T47D (cell line): ENCODE results near the gene SULT1A2.
A peak's percentile ranks its signal among the peaks of the same experiment; 100 is the strongest.
"Not testable (repeated sequence)": the region's sequence is repeated elsewhere in the genome, so short reads cannot be mapped to it uniquely, and the experiment has no call there.

Experiments
- DNase-seq, 2 experiments: peaks; one replicate each; pipeline versions ENCODE4 v3.0.0 to v3.0.0-alpha.2; 2011 to 2012; ENCODE audit warnings: low read depth in 1 of 2, low spot score in 1 of 2
- JUND ChIP-seq: IDR thresholded peaks from 2 replicates; pipeline ENCODE4 v1.6.1; 2012; ENCODE audit warnings: low read depth
- in situ Hi-C: cut with HindIII; loops from 2 replicates; pipeline ENCODE4 v1.10.0; 2016; ENCODE audit warnings: low sequenced_read_pairs, low pct_unique_long_range_greater_than_20kb

The SULT1A2 gene

GRCh38 chr16:28569021-28569420 is 27.8 kb downstream of the SULT1A2 start:
- DNase-seq, result no peak
- in situ Hi-C loops, result no loop called here

GRCh38 chr16:28567292-28567691 is 29.6 kb downstream of the SULT1A2 start:
- no peak for DNase-seq
- in situ Hi-C loops, result no loop called here
- TF ChIP-seq JUND, result no peak

More at GRCh38 chr16:28569021-28569420, 27.8 kb downstream of the SULT1A2 start:
- no peak for TF ChIP-seq JUND

GRCh38 chr16:28566233-28566925 is 30.5 kb downstream of the SULT1A2 start:
- in situ Hi-C loops, DNase-seq: not testable (repeated sequence)

DNA sequence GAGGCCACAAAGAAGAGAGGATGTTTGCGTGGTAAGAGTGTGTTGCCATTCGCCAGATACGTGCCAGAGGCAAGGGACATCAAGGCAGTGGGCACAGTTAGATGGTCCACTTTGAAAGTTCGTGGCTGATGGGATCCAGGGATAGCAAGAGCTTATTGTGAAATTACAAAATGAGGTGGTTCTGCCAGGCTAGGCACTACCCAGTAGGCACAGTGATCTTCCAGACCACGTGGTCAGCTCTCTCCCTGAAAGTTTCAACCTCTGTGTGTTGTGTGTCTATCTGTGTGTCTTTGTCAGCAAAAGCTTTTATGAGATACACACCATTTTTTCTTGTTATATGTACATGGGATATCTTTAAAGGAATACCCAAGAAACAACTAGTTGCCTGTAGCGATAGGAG is 33.6 kb downstream of the SULT1A2 start:
- in situ Hi-C loops, result no loop called here
- no peak for TF ChIP-seq JUND
- no peak for DNase-seq

DNA sequence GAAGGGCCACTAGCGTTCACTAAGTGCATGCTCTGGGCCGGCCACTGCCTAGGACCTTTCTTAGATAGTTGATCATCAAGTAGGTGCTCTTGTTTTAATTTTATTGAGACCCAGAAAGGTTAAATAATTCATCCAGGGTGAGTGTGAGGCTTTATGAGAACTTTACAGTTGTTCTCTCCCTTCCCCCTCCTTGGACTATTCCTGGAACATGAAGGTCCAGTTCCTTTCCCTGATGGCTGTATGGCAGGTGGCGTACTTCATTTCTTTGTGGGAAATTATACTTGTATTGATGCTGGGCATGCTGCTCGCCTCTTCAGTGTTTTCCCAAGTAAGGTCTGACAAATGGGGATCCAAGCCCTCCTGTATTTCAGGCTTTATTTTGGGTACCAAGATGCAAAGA is 34.7 kb downstream of the SULT1A2 start:
- DNase-seq, result no peak
- in situ Hi-C loops, result no loop called here
- TF ChIP-seq JUND, result no peak

GRCh38 chr16:28561557-28562187 is 35.2 kb downstream of the SULT1A2 start:
- TF ChIP-seq JUND, result no peak
- in situ Hi-C loops, result no loop called here
- no peak for DNase-seq

DNA sequence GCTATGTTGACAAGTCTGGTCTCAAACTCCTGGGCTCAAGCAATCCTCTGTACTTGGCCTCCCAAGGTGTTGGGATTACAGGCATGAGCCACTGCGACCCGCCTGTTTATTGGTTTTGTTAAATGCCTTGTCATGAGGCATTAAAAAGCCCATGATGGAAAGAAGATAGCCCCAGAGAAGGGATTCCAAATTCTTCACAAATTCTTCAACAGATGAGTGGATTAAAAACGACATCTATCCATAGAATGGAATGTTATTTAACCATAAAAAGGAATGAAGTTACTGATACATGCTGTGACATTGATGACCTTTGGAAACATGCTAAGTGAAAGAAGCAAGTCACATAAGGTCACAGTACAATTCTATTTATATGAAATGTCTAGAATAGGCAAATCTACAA is 38.4 kb downstream of the SULT1A2 start:
- DNase-seq, result no peak
- no peak for TF ChIP-seq JUND
- in situ Hi-C loops, result no loop called here

GRCh38 chr16:28556914-28557320 is 39.9 kb downstream of the SULT1A2 start:
- in situ Hi-C loops, result no loop called here
- DNase-seq, result no peak
- TF ChIP-seq JUND, result no peak

DNA sequence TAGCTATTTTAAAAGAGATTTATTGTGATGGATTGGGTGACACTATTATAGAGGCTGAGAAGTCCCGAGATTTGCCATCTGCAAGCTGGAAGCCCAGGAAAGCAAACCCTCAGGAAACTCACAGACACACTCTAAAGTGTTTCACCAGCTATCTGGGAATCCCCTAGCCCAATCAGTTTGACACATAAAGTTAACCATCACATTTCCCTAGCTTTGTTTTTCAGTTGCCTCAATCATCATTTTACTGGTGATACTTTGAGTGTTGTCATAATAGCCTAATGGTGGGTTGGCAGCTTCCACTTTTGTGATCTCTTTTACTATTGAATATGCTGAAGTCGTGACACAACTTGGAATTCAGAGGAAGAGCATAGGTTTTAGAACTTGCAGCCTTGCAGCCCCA is 41.3 kb downstream of the SULT1A2 start:
- TF ChIP-seq JUND, result no peak
- no peak for DNase-seq
- in situ Hi-C loops, result no loop called here

DNA sequence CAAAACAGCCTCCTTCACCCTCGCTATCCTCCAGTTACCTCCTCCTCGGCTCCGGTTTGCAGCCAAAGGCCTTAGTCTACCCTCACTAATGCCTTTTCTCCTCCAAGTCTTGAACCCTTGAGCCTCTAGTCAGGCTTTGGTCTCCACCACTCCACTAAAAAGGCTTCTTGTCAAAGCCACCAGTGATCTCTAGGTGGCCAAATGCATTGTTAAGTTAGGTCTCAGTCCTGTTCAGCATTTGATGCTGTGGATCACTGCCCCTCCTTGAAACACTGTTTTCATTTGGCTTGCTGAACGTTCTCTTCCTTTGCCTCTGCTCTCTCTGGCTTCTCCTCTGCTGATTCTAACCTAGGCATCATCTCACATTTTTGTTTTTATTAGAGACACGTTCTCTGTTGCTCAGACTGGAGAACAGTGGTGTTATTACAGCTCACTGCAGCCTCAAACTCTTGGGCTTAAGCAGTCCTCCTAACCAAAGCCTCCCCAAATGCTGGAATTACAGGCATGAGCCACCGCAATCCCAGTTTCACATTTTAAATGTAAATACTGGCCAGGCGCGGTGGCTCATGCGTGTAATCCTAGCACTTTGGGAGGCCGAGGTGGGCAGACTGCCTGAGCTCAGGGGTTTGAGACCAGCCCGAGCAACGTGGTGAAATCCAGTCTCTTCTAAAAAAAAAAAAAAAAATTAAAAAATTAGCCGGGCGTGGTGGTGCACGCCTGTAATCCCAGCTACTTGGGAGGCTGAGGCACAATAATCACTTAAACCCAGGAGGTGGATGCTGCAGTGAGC is 42.0 kb downstream of the SULT1A2 start:
- no peak for TF ChIP-seq JUND
- in situ Hi-C loops, result no loop called here
- no peak for DNase-seq

GRCh38 chr16:28553776-28554633 is 42.8 kb downstream of the SULT1A2 start, which contains the start of gene SGF29:
SGF29 (plus strand) TSS chr16:28553920; CDS start chr16:28581070, 27,150 bp downstream.
- DNase-seq, result peak; percentile 72 to 96
- no peak for TF ChIP-seq JUND
- in situ Hi-C loops, result no loop called here

DNA sequence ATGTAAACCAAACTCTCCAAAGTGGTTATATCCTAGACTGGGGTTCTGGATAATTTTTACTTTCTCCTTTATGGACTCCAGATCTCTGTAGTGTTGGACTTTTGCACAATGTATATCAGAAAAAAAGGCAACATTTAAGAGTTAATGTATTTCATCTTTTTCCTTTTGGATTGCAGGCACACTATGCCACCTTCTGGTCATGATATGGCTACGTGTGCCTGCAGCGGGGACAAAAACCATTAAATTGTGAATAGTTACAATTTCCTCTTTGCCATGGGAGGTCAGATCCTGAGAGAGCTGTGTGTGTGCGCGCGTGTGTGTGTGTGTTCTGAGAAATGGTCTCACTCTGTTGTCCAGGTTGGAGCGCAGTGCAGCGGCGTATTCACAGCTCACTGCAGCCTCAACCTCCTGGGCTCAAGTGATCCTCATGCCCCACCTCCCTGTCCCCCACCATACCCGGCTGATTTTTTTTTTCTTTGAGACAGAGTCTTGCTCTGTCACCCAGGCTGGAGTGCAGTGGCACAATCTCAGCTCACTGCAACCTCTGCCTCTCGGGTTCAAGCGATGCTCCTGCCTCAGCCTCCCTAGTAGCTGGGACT is 47.5 kb downstream of the SULT1A2 start:
- in situ Hi-C loops, result no loop called here
- DNase-seq, result peak in 1 of 2 experiments; percentile 75
- TF ChIP-seq JUND, result no peak
